Endodermal cell (in vitro differentiated cells): Measurements from ENCODE around the gene ZBTB20. TPM values are rescaled to one million over a fixed set of nuclear protein-coding genes. Genes with fewer than 3 reads are reported as not detected.

Experiments used
- DNase-seq: peaks from one replicate; pipeline ENCODE4 v3.0.0-alpha.2; 2017
- H3K27ac ChIP-seq: 2 replicates; pipeline ENCODE4 v1.5.1; 2013; ENCODE audit warnings: mild to moderate bottlenecking, low read depth, low read length, moderate library complexity
- H3K27me3 ChIP-seq: 2 replicates; pipeline ENCODE4 v1.6.1; 2013; ENCODE audit warnings: mild to moderate bottlenecking, low read length, moderate library complexity; ENCODE audit not compliant: insufficient read depth, control insufficient read depth, poor library complexity, severe bottlenecking
- H3K36me3 ChIP-seq: 2 replicates; pipeline ENCODE4 v1.7.0; 2013; ENCODE audit warnings: mild to moderate bottlenecking, low read length, moderate library complexity; ENCODE audit not compliant: control insufficient read depth, insufficient read depth
- H3K4me1 ChIP-seq: one replicate; pipeline ENCODE4 v1.7.0; 2013; ENCODE audit warnings: low read length; ENCODE audit not compliant: control insufficient read depth, insufficient read depth
- H3K4me3 ChIP-seq: 2 replicates; pipeline ENCODE4 v1.5.1; 2013; ENCODE audit warnings: mild to moderate bottlenecking, low read length, moderate library complexity
- H3K9ac ChIP-seq: 2 replicates; pipeline ENCODE4 v1.6.1; 2013; ENCODE audit warnings: mild to moderate bottlenecking, low read length, moderate library complexity; ENCODE audit not compliant: poor library complexity, severe bottlenecking; ENCODE audit errors: extremely low read depth
- H3K9me3 ChIP-seq: 2 replicates; pipeline ENCODE4 v1.6.1; 2013; ENCODE audit warnings: mild to moderate bottlenecking, low read length, moderate library complexity; ENCODE audit not compliant: control insufficient read depth
- H3K27ac Mint-ChIP-seq: 2 replicates; pipeline ENCODE4 v1.8.0; 2020; ENCODE audit warnings: mixed read lengths
- H3K27me3 Mint-ChIP-seq: 2 replicates; pipeline ENCODE4 v1.8.0; 2021; ENCODE audit warnings: mild to moderate bottlenecking, mixed read lengths; ENCODE audit not compliant: insufficient read depth
- H3K36me3 Mint-ChIP-seq: 2 replicates; pipeline ENCODE4 v1.8.0; 2020; ENCODE audit warnings: low read depth, mixed read lengths
- H3K4me1 Mint-ChIP-seq: 2 replicates; pipeline ENCODE4 v1.8.0; 2020; ENCODE audit warnings: mixed read lengths
- H3K4me3 Mint-ChIP-seq: 2 replicates; pipeline ENCODE4 v1.8.0; 2020; ENCODE audit warnings: mild to moderate bottlenecking, moderate library complexity, mixed read lengths
- H3K9me3 Mint-ChIP-seq: 2 replicates; pipeline ENCODE4 v1.8.0; 2020; ENCODE audit warnings: mild to moderate bottlenecking, mixed read lengths
- WGBS, 2 experiments: methylation state at CpG; one replicate each; pipeline versions ENCODE4 v1.1.5 to v1.1.7; 2013; ENCODE audit warnings: missing lambda C conversion rate in 2 of 2, mixed read lengths in 1 of 2; ENCODE audit not compliant: insufficient coverage in 1 of 2, insufficient read length in 1 of 2; 5-methylcytosine and 5-hydroxymethylcytosine counted together
- total RNA-seq, 2 donors: library from RNA; stranded (reverse); fragmentation: NEBNext Ultra II Directional in 1 of 2; extraction: Animal tissue kit (Norgen Biotek cat#: 25700) in 1 of 2; gene quantifications; 2 replicates in 1 of 2; 3 replicates in 1 of 2; pipeline ENCODE4 v1.2.1, GENCODE V29; 2021
- TF ChIP-seq, protein P1 (sequence below): fragments of 200-600 bp; sonication (generic); conservative IDR thresholded peaks from 2 replicates; pipeline ENCODE4 v1.5.0; 2021; ENCODE audit warnings: antibody characterized with exemption, mild to moderate bottlenecking

The ZBTB20 gene
- total RNA-seq, 2 donors from 2014 or later = 1.6 to 2.9 TPM

DNA sequence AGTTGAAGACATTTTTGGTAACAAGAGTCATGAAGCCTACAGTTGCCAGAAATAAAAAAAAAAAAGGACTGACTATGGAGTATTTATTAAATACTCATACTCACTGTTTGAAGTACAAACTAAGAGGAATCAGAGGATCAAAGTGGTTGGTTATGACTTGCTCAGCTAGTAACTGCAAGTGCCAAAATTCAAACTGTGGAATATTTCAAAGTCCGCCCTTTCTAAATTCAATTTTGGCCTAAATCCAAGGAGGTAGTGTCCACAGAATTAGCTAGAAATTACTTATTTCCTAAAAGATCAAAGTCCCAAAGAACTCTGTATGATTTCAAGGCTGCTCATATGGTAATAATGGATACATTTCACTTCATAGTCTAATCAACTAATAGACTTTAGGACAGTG is 274.5 kb downstream of the ZBTB20 start:
- H3K27ac ChIP-seq = no peak overlapping the region
- Mint-ChIP-seq H3K27ac (no peak overlapping the region), H3K9me3 (no peaks in the 10 kb centered on the region), H3K36me3 (no peaks in the 10 kb centered on the region), H3K4me1 (peaks cover 6% of the 10 kb centered on the region), H3K4me3 (no peak overlapping the region), H3K27me3 (no peaks in the 10 kb centered on the region)
- peaks cover 4% of the 10 kb centered on the region for H3K4me1 ChIP-seq
- DNase-seq = no peak
- H3K4me3 ChIP-seq = no peak overlapping the region
- TF ChIP-seq, protein P1, sequence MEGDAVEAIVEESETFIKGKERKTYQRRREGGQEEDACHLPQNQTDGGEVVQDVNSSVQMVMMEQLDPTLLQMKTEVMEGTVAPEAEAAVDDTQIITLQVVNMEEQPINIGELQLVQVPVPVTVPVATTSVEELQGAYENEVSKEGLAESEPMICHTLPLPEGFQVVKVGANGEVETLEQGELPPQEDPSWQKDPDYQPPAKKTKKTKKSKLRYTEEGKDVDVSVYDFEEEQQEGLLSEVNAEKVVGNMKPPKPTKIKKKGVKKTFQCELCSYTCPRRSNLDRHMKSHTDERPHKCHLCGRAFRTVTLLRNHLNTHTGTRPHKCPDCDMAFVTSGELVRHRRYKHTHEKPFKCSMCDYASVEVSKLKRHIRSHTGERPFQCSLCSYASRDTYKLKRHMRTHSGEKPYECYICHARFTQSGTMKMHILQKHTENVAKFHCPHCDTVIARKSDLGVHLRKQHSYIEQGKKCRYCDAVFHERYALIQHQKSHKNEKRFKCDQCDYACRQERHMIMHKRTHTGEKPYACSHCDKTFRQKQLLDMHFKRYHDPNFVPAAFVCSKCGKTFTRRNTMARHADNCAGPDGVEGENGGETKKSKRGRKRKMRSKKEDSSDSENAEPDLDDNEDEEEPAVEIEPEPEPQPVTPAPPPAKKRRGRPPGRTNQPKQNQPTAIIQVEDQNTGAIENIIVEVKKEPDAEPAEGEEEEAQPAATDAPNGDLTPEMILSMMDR = no peak
- no peak overlapping the region for H3K9ac ChIP-seq
- no peaks in the 10 kb centered on the region for H3K36me3 ChIP-seq
- H3K9me3 ChIP-seq = no peaks in the 10 kb centered on the region
- no peaks in the 10 kb centered on the region for H3K27me3 ChIP-seq
- 97 to 100% methylated on average over 1 of the region's 1 CpG for WGBS, 2 experiments

DNA sequence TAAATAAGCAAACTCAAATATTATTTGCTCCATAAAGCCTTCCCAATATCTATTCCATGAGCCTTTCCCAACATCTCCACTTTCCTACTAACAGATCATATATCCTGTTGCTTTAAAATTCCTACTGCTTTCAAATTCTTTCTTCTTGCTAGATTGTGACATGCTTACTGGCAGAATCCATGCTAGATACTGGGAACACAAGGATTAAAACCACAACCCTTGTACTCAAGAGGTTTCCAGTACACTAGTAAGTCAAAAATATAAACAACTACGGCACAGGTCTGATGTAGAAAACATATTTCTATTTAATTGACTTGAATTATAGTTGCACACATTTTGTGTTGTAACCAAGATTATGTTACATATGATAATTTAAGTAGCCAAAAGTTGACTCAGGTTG is 275.0 kb downstream of the ZBTB20 start:
- Histone ChIP-seq H3K4me3 (no peak overlapping the region), H3K4me1 (peaks cover 4% of the 10 kb centered on the region), H3K36me3 (no peaks in the 10 kb centered on the region), H3K27me3 (no peaks in the 10 kb centered on the region), H3K27ac (no peak overlapping the region), H3K9ac (no peak overlapping the region), H3K9me3 (no peaks in the 10 kb centered on the region)
- TF ChIP-seq, protein P1 = no peak
- Mint-ChIP-seq H3K36me3 (no peaks in the 10 kb centered on the region), H3K4me1 (peaks cover 6% of the 10 kb centered on the region), H3K27ac (no peak overlapping the region), H3K27me3 (no peaks in the 10 kb centered on the region), H3K4me3 (no peak overlapping the region), H3K9me3 (no peaks in the 10 kb centered on the region)
- WGBS, 2 experiments = 100% methylated on average over 1 of the region's 1 CpG; no CpG with 5 or more reads in 1 of the 2 experiments
- DNase-seq = no peak

DNA sequence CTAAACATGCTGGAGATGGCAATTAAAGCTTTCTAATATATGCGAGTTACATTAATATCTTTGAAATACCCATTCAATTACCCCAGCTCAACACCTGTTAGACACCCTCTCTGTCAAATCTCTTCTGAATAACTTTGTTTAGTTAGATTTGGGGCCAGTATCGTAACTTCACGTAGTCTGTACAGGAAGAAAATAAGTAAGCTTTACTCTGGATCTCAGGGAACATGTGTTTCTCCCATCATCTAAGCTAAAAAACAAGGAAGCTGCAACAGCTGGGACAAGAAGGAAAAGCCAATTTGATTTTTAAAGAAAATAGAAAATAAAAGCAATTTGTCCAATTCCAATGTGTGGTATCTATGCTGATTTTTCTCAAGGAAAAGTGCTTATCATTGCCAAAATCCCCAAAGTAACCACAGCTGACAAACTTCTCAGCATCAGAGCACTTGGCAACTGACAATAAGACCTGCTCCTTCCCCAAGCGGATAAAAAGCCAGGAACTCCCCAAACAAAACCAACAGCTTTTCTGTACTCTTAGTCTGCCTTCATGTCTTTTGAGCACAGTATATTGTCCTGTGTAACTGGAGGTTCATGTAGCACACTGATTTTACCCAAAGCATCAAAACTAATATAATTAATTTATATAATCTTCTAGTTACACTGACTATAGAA is 279.1 kb downstream of the ZBTB20 start:
- TF ChIP-seq, protein P1 = no peak
- Mint-ChIP-seq H3K27ac (no peak overlapping the region), H3K9me3 (no peaks in the 10 kb centered on the region), H3K36me3 (no peaks in the 10 kb centered on the region), H3K4me3 (no peak overlapping the region), H3K4me1 (no peaks in the 10 kb centered on the region), H3K27me3 (no peaks in the 10 kb centered on the region)
- no peak overlapping the region for H3K9ac ChIP-seq
- H3K27ac ChIP-seq = no peak overlapping the region
- WGBS, 2 experiments = 95 to 100% methylated on average over 3 to 4 of the region's 4 CpGs
- H3K4me3 ChIP-seq = no peak overlapping the region
- H3K4me1 ChIP-seq = no peaks in the 10 kb centered on the region
- no peak for DNase-seq
- H3K27me3 ChIP-seq = no peaks in the 10 kb centered on the region
- no peaks in the 10 kb centered on the region for H3K9me3 ChIP-seq
- H3K36me3 ChIP-seq = no peaks in the 10 kb centered on the region
